GM21381 (cell line): ENCODE results near the gene PHF21A.

Source experiments
- ATAC-seq: cut with Tn5 transposase; IDR thresholded peaks from one replicate; pipeline ENCODE4 v1.9.1; 2021; ENCODE audit warnings: mild to moderate bottlenecking, moderate library complexity; ENCODE audit not compliant: unreplicated experiment

PHF21A gene

GRCh38 chr11:45889555-45889954, 231.7 kb downstream of the PHF21A start:
- no peak for ATAC-seq

- no peak for ATAC-seq
Measured at GRCh38 chr11:45887587-45887986, 233.7 kb downstream of the PHF21A start.

- ATAC-seq, result no peak
Measured at GRCh38 chr11:45886816-45887520, 234.3 kb downstream of the PHF21A start.

- no peak for ATAC-seq
Measured at GRCh38 chr11:45885921-45886721, 235.1 kb downstream of the PHF21A start.

GRCh38 chr11:45885274-45885920, 235.9 kb downstream of the PHF21A start, which contains the start of gene MAPK8IP1:
Gene MAPK8IP1, plus strand, starts transcription at chr11:45885651. Its CDS starts 170 bp downstream, at chr11:45885821.
- peak; percentile 73 for ATAC-seq

GRCh38 chr11:45884596-45885185, 236.6 kb downstream of the PHF21A start:
- ATAC-seq, result no peak
